ENCODE measurements around the gene GJB2.

The GJB2 gene

GRCh38 chr13:20151016-20151415 lies 41.7 kb downstream of the GJB2 start (continued):
- TF ChIP-seq POU6F1 (CRISPR knock-in tag; IDR thresholded peaks at IDR 0.05; ENCODE audit: borderline replicate concordance, low read depth) (no peak), ZNF8 (CRISPR knock-in tag; IDR thresholded peaks at IDR 0.05) (no peak)

GRCh38 chr13:20150561-20150960 lies 42.2 kb downstream of the GJB2 start:
- TF ChIP-seq ZFP3 (CRISPR knock-in tag; IDR thresholded peaks at IDR 0.05) (no peak), TSHZ2 (CRISPR knock-in tag; IDR thresholded peaks at IDR 0.05) (no peak), ZNF565 (CRISPR knock-in tag; conservative IDR thresholded peaks at IDR 0.05; ENCODE audit: low read depth) (no peak), CREB5 (CRISPR knock-in tag; IDR thresholded peaks at IDR 0.05; ENCODE audit: low read depth) (no peak), BACH2 (CRISPR knock-in tag; IDR thresholded peaks at IDR 0.05; ENCODE audit: borderline replicate concordance) (no peak), ISL1 (CRISPR knock-in tag; IDR thresholded peaks at IDR 0.05) (no peak), SNAI2 (CRISPR knock-in tag; IDR thresholded peaks at IDR 0.05) (no peak), PPARA (CRISPR knock-in tag; IDR thresholded peaks at IDR 0.05; ENCODE audit: borderline replicate concordance) (no peak), TCF4 (CRISPR knock-in tag; IDR thresholded peaks at IDR 0.05; ENCODE audit: borderline replicate concordance) (no peak)

GRCh38 chr13:20149762-20150161 lies 43.0 kb downstream of the GJB2 start:
- ATAC-seq = no peak
- TF ChIP-seq RARB (CRISPR knock-in tag; IDR thresholded peaks at IDR 0.05) (no peak), POU6F1 (CRISPR knock-in tag; IDR thresholded peaks at IDR 0.05; ENCODE audit: borderline replicate concordance, low read depth) (no peak), TSHZ2 (CRISPR knock-in tag; IDR thresholded peaks at IDR 0.05) (no peak), PPARA (CRISPR knock-in tag; IDR thresholded peaks at IDR 0.05; ENCODE audit: borderline replicate concordance) (no peak), ZFP3 (CRISPR knock-in tag; IDR thresholded peaks at IDR 0.05) (no peak), ZFP30 (CRISPR knock-in tag; IDR thresholded peaks at IDR 0.05) (no peak), OSR1 (CRISPR knock-in tag; IDR thresholded peaks at IDR 0.05) (no peak), TOX (CRISPR knock-in tag; IDR thresholded peaks at IDR 0.05; ENCODE audit: borderline replicate concordance) (no peak), PATZ1 (CRISPR knock-in tag; IDR thresholded peaks at IDR 0.05; ENCODE audit: borderline replicate concordance) (no peak), ISL1 (CRISPR knock-in tag; IDR thresholded peaks at IDR 0.05) (no peak)

More at GRCh38 chr13:20150561-20150960, 42.2 kb downstream of the GJB2 start:
- ATAC-seq = no peak
